Measurements from ENCODE around the gene NUDC. TPM values are rescaled to one million over a fixed set of nuclear protein-coding genes. Genes with fewer than 3 reads are reported as not detected.
A peak's percentile ranks its signal among the peaks of the same experiment; 100 is the strongest.

Gene NUDC
- total RNA-seq, 1 experiment from 2014 or later, result 118 TPM

DNA sequence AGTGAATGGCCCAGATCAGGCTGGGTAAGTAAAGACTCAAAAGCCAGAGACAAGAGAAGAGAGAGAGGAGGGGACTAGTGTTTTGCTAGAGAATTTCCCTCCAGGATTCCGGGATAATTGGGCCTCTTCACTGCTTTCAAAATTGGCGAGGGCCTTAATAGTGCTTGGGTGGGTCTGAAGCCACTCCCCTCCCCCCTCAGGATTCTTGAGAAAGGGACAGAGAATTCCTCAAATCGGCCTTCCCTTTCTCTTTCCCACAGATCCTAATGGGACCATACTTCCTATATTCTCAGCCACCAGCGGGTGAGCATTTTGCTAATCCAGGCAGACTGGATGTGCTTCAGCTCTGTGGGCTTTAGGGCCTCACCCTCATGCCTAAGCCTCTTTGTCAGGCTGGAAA lies 46.6 kb upstream of the NUDC start:
- CTCF ChIA-PET, result interaction anchor here (1.3 kb wide), 1 partner anchor 12 kb away, joined by 5 read pairs; the partner anchor contains the start of gene SFN
- Mint-ChIP-seq H3K27me3 (ENCODE audit: low read depth) (no peaks in the 10 kb centered on the region), H3K27ac (peak overlapping the region; percentile 82; the same call in 1 of the 2 replicates), H3K36me3 (peaks cover 8% of the 10 kb centered on the region), H3K9me3 (no peaks in the 10 kb centered on the region), H3K4me3 (no peak overlapping the region), H3K4me1 (peaks cover 8% of the 10 kb centered on the region)
- TF ChIP-seq ETV6 (CRISPR knock-in tag; IDR thresholded peaks at IDR 0.05) (no peak), ATF1 (CRISPR knock-in tag; IDR thresholded peaks at IDR 0.05) (no peak), SP1 (CRISPR knock-in tag; conservative IDR thresholded peaks at IDR 0.05) (no peak), ZNF423 (CRISPR knock-in tag; IDR thresholded peaks at IDR 0.05) (no peak), TEAD1 (CRISPR knock-in tag; IDR thresholded peaks at IDR 0.05) (no peak), PRRX2 (CRISPR knock-in tag; IDR thresholded peaks at IDR 0.05) (no peak), ZNF396 (CRISPR knock-in tag; IDR thresholded peaks at IDR 0.05; ENCODE audit: borderline replicate concordance) (no peak), IRF1 (CRISPR knock-in tag; IDR thresholded peaks at IDR 0.05) (no peak), SMAD4 (CRISPR knock-in tag; IDR thresholded peaks at IDR 0.05) (no peak), ZNF317 (CRISPR knock-in tag; IDR thresholded peaks at IDR 0.05; ENCODE audit: borderline replicate concordance, low read depth) (no peak), ZNF138 (CRISPR knock-in tag; conservative IDR thresholded peaks at IDR 0.05) (no peak)
- TF ChIP-seq, protein P1, sequence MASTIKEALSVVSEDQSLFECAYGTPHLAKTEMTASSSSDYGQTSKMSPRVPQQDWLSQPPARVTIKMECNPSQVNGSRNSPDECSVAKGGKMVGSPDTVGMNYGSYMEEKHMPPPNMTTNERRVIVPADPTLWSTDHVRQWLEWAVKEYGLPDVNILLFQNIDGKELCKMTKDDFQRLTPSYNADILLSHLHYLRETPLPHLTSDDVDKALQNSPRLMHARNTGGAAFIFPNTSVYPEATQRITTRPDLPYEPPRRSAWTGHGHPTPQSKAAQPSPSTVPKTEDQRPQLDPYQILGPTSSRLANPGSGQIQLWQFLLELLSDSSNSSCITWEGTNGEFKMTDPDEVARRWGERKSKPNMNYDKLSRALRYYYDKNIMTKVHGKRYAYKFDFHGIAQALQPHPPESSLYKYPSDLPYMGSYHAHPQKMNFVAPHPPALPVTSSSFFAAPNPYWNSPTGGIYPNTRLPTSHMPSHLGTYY (CRISPR knock-in tag; IDR thresholded peaks at IDR 0.05), result no peak
- TF ChIP-seq, protein P2, sequence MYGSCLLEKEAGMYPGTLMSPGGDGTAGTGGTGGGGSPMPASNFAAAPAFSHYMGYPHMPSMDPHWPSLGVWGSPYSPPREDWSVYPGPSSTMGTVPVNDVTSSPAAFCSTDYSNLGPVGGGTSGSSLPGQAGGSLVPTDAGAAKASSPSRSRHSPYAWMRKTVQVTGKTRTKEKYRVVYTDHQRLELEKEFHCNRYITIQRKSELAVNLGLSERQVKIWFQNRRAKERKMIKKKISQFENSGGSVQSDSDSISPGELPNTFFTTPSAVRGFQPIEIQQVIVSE (CRISPR knock-in tag; IDR thresholded peaks at IDR 0.05; ENCODE audit: borderline replicate concordance), result no peak
- ATAC-seq (peak; percentile 30; the same call in 1 of the 2 replicates), DNase-seq (ENCODE audit: low spot score) (no peak)
- POLR2A ChIA-PET, result interaction anchor here (0.8 kb wide), 1 partner anchor 10 kb away, joined by 3 read pairs; no protein-coding TSS in a partner anchor

- Mint-ChIP-seq H3K4me3 (no peak overlapping the region), H3K27me3 (ENCODE audit: low read depth) (no peaks in the 10 kb centered on the region), H3K9me3 (no peaks in the 10 kb centered on the region), H3K4me1 (0 out of 2 replicates have a peak, but pooled peaks cover 3% of the 10 kb centered on the region), H3K27ac (no peak overlapping the region), H3K36me3 (peaks cover 17% of the 10 kb centered on the region)
- ChIA-PET CTCF (interaction anchor here (1.4 to 2.9 kb wide), 4 partner anchors 10 to 20 kb away, joined by 9 to 23 read pairs (median 12); partner anchors contain the start of gene SFN), POLR2A (no interaction called here)
- no peak for ATAC-seq
- TF ChIP-seq, protein P3, sequence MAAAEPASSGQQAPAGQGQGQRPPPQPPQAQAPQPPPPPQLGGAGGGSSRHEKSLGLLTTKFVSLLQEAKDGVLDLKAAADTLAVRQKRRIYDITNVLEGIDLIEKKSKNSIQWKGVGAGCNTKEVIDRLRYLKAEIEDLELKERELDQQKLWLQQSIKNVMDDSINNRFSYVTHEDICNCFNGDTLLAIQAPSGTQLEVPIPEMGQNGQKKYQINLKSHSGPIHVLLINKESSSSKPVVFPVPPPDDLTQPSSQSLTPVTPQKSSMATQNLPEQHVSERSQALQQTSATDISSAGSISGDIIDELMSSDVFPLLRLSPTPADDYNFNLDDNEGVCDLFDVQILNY (CRISPR knock-in tag; IDR thresholded peaks at IDR 0.05), result no peak
- TF ChIP-seq, protein P4, sequence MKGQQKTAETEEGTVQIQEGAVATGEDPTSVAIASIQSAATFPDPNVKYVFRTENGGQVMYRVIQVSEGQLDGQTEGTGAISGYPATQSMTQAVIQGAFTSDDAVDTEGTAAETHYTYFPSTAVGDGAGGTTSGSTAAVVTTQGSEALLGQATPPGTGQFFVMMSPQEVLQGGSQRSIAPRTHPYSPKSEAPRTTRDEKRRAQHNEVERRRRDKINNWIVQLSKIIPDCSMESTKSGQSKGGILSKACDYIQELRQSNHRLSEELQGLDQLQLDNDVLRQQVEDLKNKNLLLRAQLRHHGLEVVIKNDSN (CRISPR knock-in tag; IDR thresholded peaks at IDR 0.05), result no peak
- TF ChIP-seq ZNF232 (CRISPR knock-in tag; IDR thresholded peaks at IDR 0.05), result no peak
- TF ChIP-seq SOX15 (CRISPR knock-in tag; IDR thresholded peaks at IDR 0.05), result no peak
- TF ChIP-seq HMGA2 (CRISPR knock-in tag; IDR thresholded peaks at IDR 0.05), result no peak
- no peak for TF ChIP-seq PRRX2 (CRISPR knock-in tag; IDR thresholded peaks at IDR 0.05)
- TF ChIP-seq TP53 (CRISPR knock-in tag; IDR thresholded peaks at IDR 0.05), result no peak
- TF ChIP-seq IRF1 (CRISPR knock-in tag; IDR thresholded peaks at IDR 0.05), result no peak
- no peak for TF ChIP-seq ZNF219 (CRISPR knock-in tag; IDR thresholded peaks at IDR 0.05; ENCODE audit: borderline replicate concordance)
- TF ChIP-seq TEAD1 (CRISPR knock-in tag; IDR thresholded peaks at IDR 0.05), result no peak
- TF ChIP-seq GABPB1 (CRISPR knock-in tag; IDR thresholded peaks at IDR 0.05), result no peak
- DNase-seq (ENCODE audit: low spot score), result no peak
Measured at GRCh38 chr1:26877326-26877725, 44.2 kb upstream of the NUDC start.
